GM21515 (cell line): ENCODE measurements around the gene PRKCE.

Experiments
- ATAC-seq: cut with Tn5 transposase; IDR thresholded peaks from one replicate; pipeline ENCODE4 v1.9.1; 2021; ENCODE audit not compliant: unreplicated experiment

Gene PRKCE

GRCh38 chr2:45631319-45631718 is 20.2 kb upstream of the PRKCE start:
- ATAC-seq, result no peak

GRCh38 chr2:45631955-45632354 is 19.5 kb upstream of the PRKCE start:
- ATAC-seq, result no peak

- no peak for ATAC-seq
These were observed 17.3 kb upstream of the PRKCE start for GRCh38 chr2:45634223-45634622.

GRCh38 chr2:45636008-45636407 is 15.5 kb upstream of the PRKCE start:
- ATAC-seq, result no peak

- no peak for ATAC-seq
These were observed 14.0 kb upstream of the PRKCE start for GRCh38 chr2:45637440-45637839.

- no peak for ATAC-seq
These were observed 10.9 kb upstream of the PRKCE start for GRCh38 chr2:45640576-45640975.

- ATAC-seq, result no peak
These were observed 8.4 kb upstream of the PRKCE start for GRCh38 chr2:45643095-45643494.

GRCh38 chr2:45643543-45644542 is 7.6 kb upstream of the PRKCE start:
- peak; percentile 64 for ATAC-seq

GRCh38 chr2:45646289-45646688 is 5.2 kb upstream of the PRKCE start:
- ATAC-seq, result no peak

- no peak for ATAC-seq
These were observed 4.1 kb upstream of the PRKCE start for GRCh38 chr2:45647356-45647755.

- ATAC-seq, result no peak
These were observed 3.4 kb upstream of the PRKCE start for GRCh38 chr2:45647986-45648520.

- ATAC-seq, result no peak
These were observed 2.8 kb upstream of the PRKCE start for GRCh38 chr2:45648636-45649035.

GRCh38 chr2:45649462-45649857 is 2.0 kb upstream of the PRKCE start:
- ATAC-seq, result no peak

GRCh38 chr2:45649858-45650811 is 1.3 kb upstream of the PRKCE start:
- peak; percentile 27 for ATAC-seq

- ATAC-seq, result peak; percentile 73
These were observed 542 bp upstream of the PRKCE start for GRCh38 chr2:45650851-45651414.

- no peak for ATAC-seq
These were observed 886 bp downstream of the PRKCE start for GRCh38 chr2:45652090-45653031.

GRCh38 chr2:45653122-45653913 is 1.8 kb downstream of the PRKCE start:
- no peak for ATAC-seq

- ATAC-seq, result no peak
These were observed 2.8 kb downstream of the PRKCE start for GRCh38 chr2:45654250-45654649.

GRCh38 chr2:45661828-45662227 is 10.4 kb downstream of the PRKCE start:
- ATAC-seq, result no peak
